ENCODE measurements around the gene ALDH1B1. TPM values are rescaled to one million over a fixed set of nuclear protein-coding genes. Genes with fewer than 3 reads are reported as not detected.

The ALDH1B1 gene
- total and polyA plus RNA-seq, 2 of the 13 experiments (the other 11 are each of a cell fraction or from before 2014, with no cell fraction given), result 45.1 to 125 TPM

DNA sequence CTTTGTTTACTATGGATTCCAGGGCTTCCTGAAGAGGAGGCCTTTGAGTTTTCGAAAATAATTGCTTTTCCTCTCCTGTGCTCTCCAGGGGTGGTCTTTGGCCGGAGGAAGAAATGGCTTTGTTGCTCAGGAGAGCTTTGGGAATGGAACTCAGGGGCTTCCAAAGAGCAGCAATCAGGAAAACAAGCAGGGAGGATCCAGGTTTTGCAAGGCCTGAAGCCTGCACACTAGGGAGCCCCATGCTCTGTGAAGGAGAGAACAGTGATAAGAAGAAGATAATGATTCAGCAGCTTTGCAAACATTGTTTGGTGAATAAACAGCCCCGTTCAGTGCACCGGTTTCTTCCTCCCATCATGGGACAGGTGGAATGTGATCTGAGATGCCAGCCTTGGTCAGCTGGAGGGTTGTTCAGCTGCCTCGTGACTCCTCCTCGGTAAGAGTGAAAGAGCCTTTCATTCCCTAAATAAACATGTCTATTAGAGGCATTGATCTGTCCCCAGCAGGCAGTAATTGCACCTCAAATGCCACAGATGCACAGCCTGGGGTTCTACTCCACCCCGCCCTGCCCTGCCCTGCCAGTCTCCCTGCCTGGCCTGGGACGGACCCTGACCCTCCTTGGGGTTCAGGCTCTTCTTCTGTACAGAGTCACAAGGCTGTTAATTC, 11.5 kb upstream of the ALDH1B1 start (continued):
- no peak for TF ChIP-seq PBX3 (CRISPR knock-in tag; IDR thresholded peaks at IDR 0.05; ENCODE audit: borderline replicate concordance)
- TF ChIP-seq ZNF577 (CRISPR knock-in tag; IDR thresholded peaks at IDR 0.05; ENCODE audit: borderline replicate concordance, low read depth), result no peak
- TF ChIP-seq, protein P1, sequence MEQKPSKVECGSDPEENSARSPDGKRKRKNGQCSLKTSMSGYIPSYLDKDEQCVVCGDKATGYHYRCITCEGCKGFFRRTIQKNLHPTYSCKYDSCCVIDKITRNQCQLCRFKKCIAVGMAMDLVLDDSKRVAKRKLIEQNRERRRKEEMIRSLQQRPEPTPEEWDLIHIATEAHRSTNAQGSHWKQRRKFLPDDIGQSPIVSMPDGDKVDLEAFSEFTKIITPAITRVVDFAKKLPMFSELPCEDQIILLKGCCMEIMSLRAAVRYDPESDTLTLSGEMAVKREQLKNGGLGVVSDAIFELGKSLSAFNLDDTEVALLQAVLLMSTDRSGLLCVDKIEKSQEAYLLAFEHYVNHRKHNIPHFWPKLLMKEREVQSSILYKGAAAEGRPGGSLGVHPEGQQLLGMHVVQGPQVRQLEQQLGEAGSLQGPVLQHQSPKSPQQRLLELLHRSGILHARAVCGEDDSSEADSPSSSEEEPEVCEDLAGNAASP (CRISPR knock-in tag; IDR thresholded peaks at IDR 0.05; ENCODE audit: borderline replicate concordance), result peak; percentile 67; the same call in 1 of the 2 replicates
- TF ChIP-seq HDAC2 (CRISPR knock-in tag; IDR thresholded peaks at IDR 0.05), result peak; percentile 93
- no peak for TF ChIP-seq SOX6 (IDR thresholded peaks at IDR 0.05)
- peak; percentile 97 for TF ChIP-seq SOX6 (CRISPR knock-in tag; IDR thresholded peaks at IDR 0.05)
- peak; percentile 47 for TF ChIP-seq ASH2L (IDR thresholded peaks at IDR 0.05; ENCODE audit: insufficient read length, low read depth, low read length)
- no peak for TF ChIP-seq IRF1 (CRISPR knock-in tag; IDR thresholded peaks at IDR 0.05; ENCODE audit: low read depth)
- peak; percentile 97 for TF ChIP-seq ZBTB10 (CRISPR knock-in tag; IDR thresholded peaks at IDR 0.05; ENCODE audit: borderline replicate concordance)
- no peak for TF ChIP-seq ZFP36 (IDR thresholded peaks at IDR 0.05; ENCODE audit: borderline replicate concordance, low read depth, low read length, partially characterized antibody)
- TF ChIP-seq ZIK1 (CRISPR knock-in tag; IDR thresholded peaks at IDR 0.05; ENCODE audit: borderline replicate concordance, low read depth), result no peak
- no peak for TF ChIP-seq ZNF260 (CRISPR knock-in tag; IDR thresholded peaks at IDR 0.05; ENCODE audit: borderline replicate concordance, low read depth)
- TF ChIP-seq ZNF678 (CRISPR knock-in tag; IDR thresholded peaks at IDR 0.05), result no peak
- TF ChIP-seq THAP8 (CRISPR knock-in tag; IDR thresholded peaks at IDR 0.05; ENCODE audit: borderline replicate concordance), result no peak
- TF ChIP-seq ZBTB1 (CRISPR knock-in tag; IDR thresholded peaks at IDR 0.05; ENCODE audit: borderline replicate concordance), result no peak
- TF ChIP-seq DR1 (CRISPR knock-in tag; IDR thresholded peaks at IDR 0.05), result no peak
- TF ChIP-seq ZXDC (CRISPR knock-in tag; IDR thresholded peaks at IDR 0.05), result no peak
- TF ChIP-seq ZNF598 (CRISPR knock-in tag; IDR thresholded peaks at IDR 0.05; ENCODE audit: borderline replicate concordance), result no peak
- no peak for TF ChIP-seq ZNF616 (CRISPR knock-in tag; IDR thresholded peaks at IDR 0.05; ENCODE audit: low read depth)

Data from HepG2 (cell line).